ENCODE results near the gene RAPGEF1.

DNA sequence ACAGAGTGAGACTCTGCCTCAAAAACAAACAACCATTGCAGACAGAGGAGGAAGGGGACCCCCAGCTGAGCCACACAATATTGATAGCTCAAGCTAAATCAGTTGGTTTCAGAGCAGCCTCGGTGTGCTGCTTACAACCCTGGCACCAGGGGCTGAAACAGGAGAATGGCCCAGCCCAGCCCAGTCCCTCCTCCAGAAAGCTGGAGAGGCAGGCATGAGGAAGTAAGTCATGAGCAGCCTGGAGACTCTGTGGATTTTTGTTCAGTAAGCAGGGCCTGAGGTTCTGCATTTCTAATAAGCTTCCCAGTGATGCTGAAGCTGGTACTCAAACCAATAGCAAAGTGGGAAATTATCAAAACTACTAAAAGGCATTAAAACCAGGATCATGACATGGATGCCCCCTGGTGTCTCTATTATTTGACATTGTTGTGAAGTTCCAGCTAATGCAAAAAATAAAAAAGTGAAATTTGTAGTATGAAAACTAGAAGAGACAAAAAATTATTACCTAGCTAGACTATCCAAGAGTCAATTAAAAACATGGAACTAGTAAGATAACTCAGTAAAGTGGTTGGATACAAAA, 180.4 kb downstream of the RAPGEF1 start:
- TF ChIP-seq, protein P1, sequence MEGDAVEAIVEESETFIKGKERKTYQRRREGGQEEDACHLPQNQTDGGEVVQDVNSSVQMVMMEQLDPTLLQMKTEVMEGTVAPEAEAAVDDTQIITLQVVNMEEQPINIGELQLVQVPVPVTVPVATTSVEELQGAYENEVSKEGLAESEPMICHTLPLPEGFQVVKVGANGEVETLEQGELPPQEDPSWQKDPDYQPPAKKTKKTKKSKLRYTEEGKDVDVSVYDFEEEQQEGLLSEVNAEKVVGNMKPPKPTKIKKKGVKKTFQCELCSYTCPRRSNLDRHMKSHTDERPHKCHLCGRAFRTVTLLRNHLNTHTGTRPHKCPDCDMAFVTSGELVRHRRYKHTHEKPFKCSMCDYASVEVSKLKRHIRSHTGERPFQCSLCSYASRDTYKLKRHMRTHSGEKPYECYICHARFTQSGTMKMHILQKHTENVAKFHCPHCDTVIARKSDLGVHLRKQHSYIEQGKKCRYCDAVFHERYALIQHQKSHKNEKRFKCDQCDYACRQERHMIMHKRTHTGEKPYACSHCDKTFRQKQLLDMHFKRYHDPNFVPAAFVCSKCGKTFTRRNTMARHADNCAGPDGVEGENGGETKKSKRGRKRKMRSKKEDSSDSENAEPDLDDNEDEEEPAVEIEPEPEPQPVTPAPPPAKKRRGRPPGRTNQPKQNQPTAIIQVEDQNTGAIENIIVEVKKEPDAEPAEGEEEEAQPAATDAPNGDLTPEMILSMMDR (IDR thresholded peaks at IDR 0.05), result no peak
- no peak for TF ChIP-seq POLR2A (IDR thresholded peaks at IDR 0.05)
